ENCODE results near the gene WDR73. TPM values are rescaled to one million over a fixed set of nuclear protein-coding genes. Genes with fewer than 3 reads are reported as not detected.

The WDR73 gene
- total RNA-seq, 1 donor from 2014 or later = 16.2 TPM

GRCh38 chr15:84598250-84598649 lies 55.8 kb downstream of the WDR73 start:
- peaks cover 4 to 12% (median 9%) of the 10 kb centered on the region in 3 donors for H3K4me1 ChIP-seq (ENCODE audit: control insufficient read depth in 3 of 3, insufficient read depth in 3 of 3, low read length in 3 of 3)
- H3K36me3 ChIP-seq (ENCODE audit: control insufficient read depth in 3 of 3, insufficient read depth in 3 of 3, low read length in 3 of 3) = no peaks in the 10 kb centered on the region
- no peak overlapping the region for H3K4me3 ChIP-seq (ENCODE audit: low read length in 3 of 3)
- H3K9me3 ChIP-seq (ENCODE audit: control insufficient read depth in 3 of 3, low read length in 3 of 3) = no peaks in the 10 kb centered on the region
- peak overlapping the region; percentile 7 for H3K27ac ChIP-seq (ENCODE audit: low read depth, low read length)
- H3K9ac ChIP-seq (ENCODE audit: low read depth in 1 of 3, low read length in 3 of 3) = no peak overlapping the region
- no peaks in the 10 kb centered on the region for H3K27me3 ChIP-seq (ENCODE audit: control insufficient read depth in 3 of 3, insufficient read depth in 3 of 3, low read length in 3 of 3)

GRCh38 chr15:84597296-84597695 lies 56.8 kb downstream of the WDR73 start:
- Histone ChIP-seq H3K4me3 (ENCODE audit: low read length in 3 of 3) (no peak overlapping the region), H3K36me3 (ENCODE audit: control insufficient read depth in 3 of 3, insufficient read depth in 3 of 3, low read length in 3 of 3) (no peaks in the 10 kb centered on the region), H3K27me3 (ENCODE audit: control insufficient read depth in 3 of 3, insufficient read depth in 3 of 3, low read length in 3 of 3) (no peaks in the 10 kb centered on the region), H3K9ac (ENCODE audit: low read depth in 1 of 3, low read length in 3 of 3) (no peak overlapping the region), H3K4me1 (ENCODE audit: control insufficient read depth in 3 of 3, insufficient read depth in 3 of 3, low read length in 3 of 3) (peaks cover 4 to 12% (median 9%) of the 10 kb centered on the region in 3 donors), H3K27ac (ENCODE audit: low read depth, low read length) (no peak overlapping the region), H3K9me3 (ENCODE audit: control insufficient read depth in 3 of 3, low read length in 3 of 3) (no peaks in the 10 kb centered on the region)

GRCh38 chr15:84595660-84596059 lies 58.4 kb downstream of the WDR73 start:
- no peak overlapping the region for H3K27ac ChIP-seq (ENCODE audit: low read depth, low read length)
- H3K36me3 ChIP-seq (ENCODE audit: control insufficient read depth in 3 of 3, insufficient read depth in 3 of 3, low read length in 3 of 3) = no peaks in the 10 kb centered on the region
- no peaks in the 10 kb centered on the region for H3K9me3 ChIP-seq (ENCODE audit: control insufficient read depth in 3 of 3, low read length in 3 of 3)
- H3K4me3 ChIP-seq (ENCODE audit: low read length in 3 of 3) = no peak overlapping the region
- no peak overlapping the region for H3K9ac ChIP-seq (ENCODE audit: low read depth in 1 of 3, low read length in 3 of 3)
- H3K27me3 ChIP-seq (ENCODE audit: control insufficient read depth in 3 of 3, insufficient read depth in 3 of 3, low read length in 3 of 3) = no peaks in the 10 kb centered on the region
- peaks cover 4 to 8% (median 4%) of the 10 kb centered on the region in 3 donors for H3K4me1 ChIP-seq (ENCODE audit: control insufficient read depth in 3 of 3, insufficient read depth in 3 of 3, low read length in 3 of 3)

GRCh38 chr15:84594617-84595290 lies 59.3 kb downstream of the WDR73 start:
- H3K27ac ChIP-seq (ENCODE audit: low read depth, low read length) = no peak overlapping the region
- H3K36me3 ChIP-seq (ENCODE audit: control insufficient read depth in 3 of 3, insufficient read depth in 3 of 3, low read length in 3 of 3) = no peaks in the 10 kb centered on the region

GRCh38 chr15:84591815-84592214 lies 62.3 kb downstream of the WDR73 start:
- Histone ChIP-seq H3K9me3 (ENCODE audit: control insufficient read depth in 3 of 3, low read length in 3 of 3) (no peaks in the 10 kb centered on the region), H3K4me1 (ENCODE audit: control insufficient read depth in 3 of 3, insufficient read depth in 3 of 3, low read length in 3 of 3) (peaks cover 2 to 8% (median 3%) of the 10 kb centered on the region in 3 donors), H3K36me3 (ENCODE audit: control insufficient read depth in 3 of 3, insufficient read depth in 3 of 3, low read length in 3 of 3) (no peaks in the 10 kb centered on the region), H3K4me3 (ENCODE audit: low read length in 3 of 3) (no peak overlapping the region), H3K9ac (ENCODE audit: low read depth in 1 of 3, low read length in 3 of 3) (no peak overlapping the region), H3K27me3 (ENCODE audit: control insufficient read depth in 3 of 3, insufficient read depth in 3 of 3, low read length in 3 of 3) (no peaks in the 10 kb centered on the region), H3K27ac (ENCODE audit: low read depth, low read length) (no peak overlapping the region)

More at GRCh38 chr15:84594617-84595290, 59.3 kb downstream of the WDR73 start:
- no peaks in the 10 kb centered on the region for H3K9me3 ChIP-seq (ENCODE audit: control insufficient read depth in 3 of 3, low read length in 3 of 3)
- H3K4me1 ChIP-seq (ENCODE audit: control insufficient read depth in 3 of 3, insufficient read depth in 3 of 3, low read length in 3 of 3) = peaks cover 1 to 2% (median 1%) of the 10 kb centered on the region in 3 donors
- no peaks in the 10 kb centered on the region for H3K27me3 ChIP-seq (ENCODE audit: control insufficient read depth in 3 of 3, insufficient read depth in 3 of 3, low read length in 3 of 3)
- H3K4me3 ChIP-seq (ENCODE audit: low read length in 3 of 3) = no peak overlapping the region
- no peak overlapping the region for H3K9ac ChIP-seq (ENCODE audit: low read depth in 1 of 3, low read length in 3 of 3)

GRCh38 chr15:84590406-84590805 lies 63.7 kb downstream of the WDR73 start:
- Histone ChIP-seq H3K27ac (ENCODE audit: low read depth, low read length) (no peak overlapping the region), H3K4me3 (ENCODE audit: low read length in 3 of 3) (no peak overlapping the region), H3K27me3 (ENCODE audit: control insufficient read depth in 3 of 3, insufficient read depth in 3 of 3, low read length in 3 of 3) (no peaks in the 10 kb centered on the region), H3K9me3 (ENCODE audit: control insufficient read depth in 3 of 3, low read length in 3 of 3) (no peaks in the 10 kb centered on the region), H3K36me3 (ENCODE audit: control insufficient read depth in 3 of 3, insufficient read depth in 3 of 3, low read length in 3 of 3) (no peaks in the 10 kb centered on the region), H3K9ac (ENCODE audit: low read depth in 1 of 3, low read length in 3 of 3) (no peak overlapping the region), H3K4me1 (ENCODE audit: control insufficient read depth in 3 of 3, insufficient read depth in 3 of 3, low read length in 3 of 3) (peaks cover 2 to 8% (median 3%) of the 10 kb centered on the region in 3 donors)

Other genes starting within 250 kb of the WDR73 start
- gene ZSCAN2, start 53.3 kb downstream of the WDR73 start, total RNA-seq = 13.6 TPM
- 0.52 TPM for gene NMB, start 3.9 kb upstream of the WDR73 start, total RNA-seq
- gene SEC11A, start 61.9 kb upstream of the WDR73 start, total RNA-seq = 357 TPM
- gene ZNF592, start 94.3 kb upstream of the WDR73 start, total RNA-seq = 6.3 TPM
- 33.4 TPM for gene ALPK3, start 163.1 kb upstream of the WDR73 start, total RNA-seq
- 0.52 TPM for gene SLC28A1, start 230.4 kb upstream of the WDR73 start, total RNA-seq

Measured in skeletal muscle tissue (tissue), 4 donors.